ENCODE data around the gene CLGN. TPM values are rescaled to one million over a fixed set of nuclear protein-coding genes. Genes with fewer than 3 reads are reported as not detected.
A peak's percentile ranks its signal among the peaks of the same experiment; 100 is the strongest.

CLGN gene
- total RNA-seq, 1 donor from 2014 or later: 21.6 TPM

DNA sequence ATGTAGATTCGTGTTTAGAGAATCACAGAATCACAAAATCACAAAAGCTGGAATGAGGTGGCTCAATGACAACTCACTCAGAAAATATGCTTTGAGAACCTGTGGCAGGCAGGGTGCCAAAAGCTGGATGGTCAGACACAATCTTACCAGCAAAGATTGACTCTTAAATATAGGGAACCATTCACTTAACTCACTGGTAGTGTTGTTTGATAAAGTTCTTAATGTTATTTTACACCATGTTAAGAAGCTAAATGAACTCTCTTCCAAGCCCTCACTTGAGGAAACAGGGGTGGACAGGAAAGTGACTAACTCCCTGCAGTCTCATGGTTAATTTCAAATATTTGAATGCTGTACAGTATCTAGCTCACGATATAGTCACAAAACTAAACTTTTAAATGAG lies 59.7 kb downstream of the CLGN start:
- Mint-ChIP-seq H3K4me1 (ENCODE audit: unreplicated experiment) (peaks cover 3% of the 10 kb centered on the region), H3K27ac (ENCODE audit: unreplicated experiment) (no peak overlapping the region), H3K36me3 (ENCODE audit: low read depth, unreplicated experiment) (no peaks in the 10 kb centered on the region), H3K4me3 (ENCODE audit: unreplicated experiment) (no peak overlapping the region), H3K27me3 (ENCODE audit: unreplicated experiment) (no peaks in the 10 kb centered on the region), H3K9me3 (ENCODE audit: unreplicated experiment) (no peaks in the 10 kb centered on the region)
- DNase-seq (ENCODE audit: low spot score): no peak
- no peak for TF ChIP-seq CTCF (IDR thresholded peaks at IDR 0.05; ENCODE audit: unreplicated experiment)

DNA sequence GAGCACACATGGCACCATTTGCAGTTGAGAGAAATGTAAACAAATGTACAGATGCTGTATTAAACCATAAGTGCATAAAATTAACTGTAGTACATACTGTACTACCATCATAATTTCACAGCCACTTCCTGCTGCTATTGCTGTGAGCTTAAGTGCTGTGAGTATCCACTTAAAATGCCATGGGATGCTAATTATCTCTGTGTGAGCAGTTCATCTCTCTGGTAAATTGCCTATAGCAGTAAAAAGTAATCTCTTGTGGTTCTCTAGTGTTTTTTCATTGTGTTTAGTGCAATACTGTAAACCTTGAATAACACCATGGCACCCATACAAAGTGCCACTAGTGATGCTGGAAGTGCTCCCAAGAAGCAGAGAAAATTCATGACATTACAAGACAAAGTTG lies 63.9 kb downstream of the CLGN start:
- no peak for TF ChIP-seq CTCF (IDR thresholded peaks at IDR 0.05; ENCODE audit: unreplicated experiment)
- Mint-ChIP-seq H3K36me3 (ENCODE audit: low read depth, unreplicated experiment) (no peaks in the 10 kb centered on the region), H3K4me1 (ENCODE audit: unreplicated experiment) (peaks cover 11% of the 10 kb centered on the region), H3K4me3 (ENCODE audit: unreplicated experiment) (no peak overlapping the region), H3K27ac (ENCODE audit: unreplicated experiment) (no peak overlapping the region), H3K27me3 (ENCODE audit: unreplicated experiment) (no peaks in the 10 kb centered on the region), H3K9me3 (ENCODE audit: unreplicated experiment) (no peaks in the 10 kb centered on the region)
- DNase-seq (ENCODE audit: low spot score): no peak

DNA sequence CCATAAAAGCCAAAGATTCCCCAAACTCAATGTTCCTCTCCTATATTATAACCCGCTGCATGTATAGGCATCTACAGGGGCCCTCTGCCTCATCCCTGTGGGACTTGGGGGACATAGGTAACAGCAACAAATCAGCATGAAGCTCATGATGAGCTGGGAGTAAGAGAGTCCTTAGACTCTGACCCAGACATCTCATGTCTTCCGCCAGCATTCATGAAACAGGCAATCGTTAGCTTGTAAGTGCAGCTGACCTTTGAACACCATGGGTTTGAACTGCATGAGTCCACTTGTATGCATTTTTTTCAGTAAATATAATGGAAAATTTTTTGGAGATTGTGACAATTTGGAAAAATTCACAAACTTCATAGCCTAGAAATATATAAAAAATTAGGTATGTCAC lies 64.4 kb downstream of the CLGN start:
- Mint-ChIP-seq H3K36me3 (ENCODE audit: low read depth, unreplicated experiment) (no peaks in the 10 kb centered on the region), H3K27ac (ENCODE audit: unreplicated experiment) (no peak overlapping the region), H3K4me3 (ENCODE audit: unreplicated experiment) (no peak overlapping the region), H3K4me1 (ENCODE audit: unreplicated experiment) (peaks cover 15% of the 10 kb centered on the region), H3K9me3 (ENCODE audit: unreplicated experiment) (no peaks in the 10 kb centered on the region), H3K27me3 (ENCODE audit: unreplicated experiment) (no peaks in the 10 kb centered on the region)
- no peak for DNase-seq (ENCODE audit: low spot score)
- TF ChIP-seq CTCF (IDR thresholded peaks at IDR 0.05; ENCODE audit: unreplicated experiment): no peak

GRCh38 chr4:140361099-140361498 lies 66.3 kb downstream of the CLGN start:
- Mint-ChIP-seq H3K9me3 (ENCODE audit: unreplicated experiment) (no peaks in the 10 kb centered on the region), H3K4me3 (ENCODE audit: unreplicated experiment) (no peak overlapping the region), H3K27me3 (ENCODE audit: unreplicated experiment) (no peaks in the 10 kb centered on the region), H3K27ac (ENCODE audit: unreplicated experiment) (no peak overlapping the region), H3K4me1 (ENCODE audit: unreplicated experiment) (peaks cover 19% of the 10 kb centered on the region), H3K36me3 (ENCODE audit: low read depth, unreplicated experiment) (no peaks in the 10 kb centered on the region)
- TF ChIP-seq CTCF (IDR thresholded peaks at IDR 0.05; ENCODE audit: unreplicated experiment): no peak
- no peak for DNase-seq (ENCODE audit: low spot score)

GRCh38 chr4:140359562-140360427 lies 67.7 kb downstream of the CLGN start:
- TF ChIP-seq CTCF (IDR thresholded peaks at IDR 0.05; ENCODE audit: unreplicated experiment): peak; percentile 92
- peak; percentile 87 for DNase-seq (ENCODE audit: low spot score)
- no peaks in the 10 kb centered on the region for H3K9me3 Mint-ChIP-seq (ENCODE audit: unreplicated experiment)
- H3K27ac Mint-ChIP-seq (ENCODE audit: unreplicated experiment): no peak overlapping the region
- no peak overlapping the region for H3K4me3 Mint-ChIP-seq (ENCODE audit: unreplicated experiment)
- H3K4me1 Mint-ChIP-seq (ENCODE audit: unreplicated experiment): peaks cover 19% of the 10 kb centered on the region
- no peaks in the 10 kb centered on the region for H3K36me3 Mint-ChIP-seq (ENCODE audit: low read depth, unreplicated experiment)
- no peaks in the 10 kb centered on the region for H3K27me3 Mint-ChIP-seq (ENCODE audit: unreplicated experiment)

Data from endothelial cell (in vitro differentiated cells).